OCI-LY3 (cell line): Measurements from ENCODE around the gene INTS1.

Experiments
- H2AFZ ChIP-seq: fragments of 200-600, 300-600 bp; shearing (Covaris generic); 2 replicates; pipeline ENCODE4 v1.6.0; 2014; ENCODE audit warnings: antibody characterized with exemption, low read depth, low read length
- H3K27ac ChIP-seq: fragments of 200-600, 300-600 bp; sonication (generic); 2 replicates; pipeline ENCODE4 v1.5.1; 2014; ENCODE audit warnings: mild to moderate bottlenecking, low read length, moderate library complexity, mixed read lengths
- H3K27me3 ChIP-seq: fragments of 200-600, 300-600 bp; sonication (generic); 2 replicates; pipeline ENCODE4 v1.6.1; 2014; ENCODE audit warnings: low read depth, low read length, mixed read lengths
- H3K36me3 ChIP-seq: fragments of 200-600, 300-600 bp; sonication (generic); replicated peaks from 2 replicates; pipeline ENCODE3; 2014; ENCODE audit warnings: low read depth, low read length, mixed read lengths
- H3K4me1 ChIP-seq: fragments of 300-600, 200-600 bp; sonication (generic); 2 replicates; pipeline ENCODE4 v1.6.1; 2014; ENCODE audit warnings: low read length, mixed read lengths
- H3K4me2 ChIP-seq: fragments of 200-600, 300-600 bp; sonication (generic); 2 replicates; pipeline ENCODE4 v1.6.1; 2014; ENCODE audit warnings: low read length, mixed read lengths
- H3K4me3 ChIP-seq: fragments of 300-600, 200-600 bp; sonication (generic); 2 replicates; pipeline ENCODE4 v1.5.1; 2014; ENCODE audit warnings: antibody characterized with exemption, mild to moderate bottlenecking, low read length, moderate library complexity
- H3K79me2 ChIP-seq: fragments of 300-600, 200-600 bp; shearing (Covaris generic); 2 replicates; pipeline ENCODE4 v1.6.1; 2014; ENCODE audit warnings: mild to moderate bottlenecking, low read length, mixed read lengths
- H3K9ac ChIP-seq: fragments of 300-600, 200-600 bp; shearing (Covaris generic); 2 replicates; pipeline ENCODE4 v1.6.0; 2014; ENCODE audit warnings: mild to moderate bottlenecking, low read length, moderate library complexity
- H3K9me3 ChIP-seq: fragments of 200-600, 300-600 bp; shearing (Covaris generic); 2 replicates; pipeline ENCODE4 v1.6.1; 2014; ENCODE audit warnings: low read length, mixed read lengths; ENCODE audit not compliant: insufficient read depth
- H4K20me1 ChIP-seq: fragments of 200-600, 300-600 bp; sonication (generic); 2 replicates; pipeline ENCODE4 v1.6.1; 2016; ENCODE audit warnings: low read length, mixed read lengths; ENCODE audit not compliant: insufficient read depth
- EZH2phosphoT487 ChIP-seq: fragments of 200-600 bp; shearing (Covaris generic); IDR thresholded peaks from 2 replicates; pipeline ENCODE4 v1.6.1; 2018; ENCODE audit warnings: antibody characterized with exemption, mixed run types, low read depth
- TF ChIP-seq, protein P1 (sequence below): fragments of 200-600, 300-600 bp; sonication (generic); IDR thresholded peaks from 2 replicates; pipeline ENCODE4 v1.5.1; 2014; ENCODE audit warnings: antibody characterized with exemption, low read length, low read depth

Gene INTS1

DNA sequence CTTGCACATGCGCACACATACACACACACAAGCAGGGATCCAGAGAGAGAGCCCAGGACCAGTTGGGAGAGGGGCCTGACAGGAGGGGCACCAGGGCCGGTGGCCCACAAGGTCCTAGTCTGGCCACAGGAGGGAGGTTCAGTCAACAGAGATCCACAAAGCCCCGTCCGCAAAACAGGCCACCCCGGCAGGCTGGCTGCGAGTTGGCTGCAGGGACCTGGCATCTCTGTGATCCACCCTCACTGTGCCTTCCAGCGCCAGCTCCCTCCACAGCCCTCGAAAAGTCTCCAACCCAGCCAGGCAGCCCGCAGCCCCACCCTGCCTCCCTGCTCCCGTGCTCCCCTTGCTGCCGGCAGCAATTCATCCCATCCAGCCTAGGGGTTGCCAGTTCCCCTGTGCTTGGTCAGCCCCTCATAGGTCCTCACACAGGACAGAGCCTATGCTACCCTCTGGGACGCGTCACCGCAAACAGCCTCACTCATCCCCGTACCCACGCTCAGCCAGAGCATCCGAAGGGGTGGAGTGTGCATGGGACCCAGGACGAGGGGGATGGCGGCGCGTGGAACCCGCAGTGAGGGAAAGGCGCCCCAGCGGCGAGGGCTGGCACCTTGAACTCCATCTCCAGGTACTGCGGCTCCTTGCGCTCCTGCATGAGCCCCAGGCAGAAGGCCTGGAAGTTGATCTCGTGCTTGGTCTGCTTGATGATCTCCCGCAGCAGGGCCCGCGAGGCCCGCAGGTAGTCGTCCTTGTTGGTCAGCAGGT lies 7.5 kb downstream of the INTS1 start:
- Histone ChIP-seq H2AFZ (no peak overlapping the region), H3K9ac (no peak overlapping the region), H3K9me3 (no peaks in the 10 kb centered on the region), H3K79me2 (peaks cover 4% of the 10 kb centered on the region; the same call in 1 of the 2 replicates), H3K4me2 (no peak overlapping the region), H3K4me1 (no peaks in the 10 kb centered on the region), H3K27me3 (no peaks in the 10 kb centered on the region), H4K20me1 (no peaks in the 10 kb centered on the region), H3K4me3 (no peak overlapping the region), H3K27ac (no peak overlapping the region), H3K36me3 (no peaks in the 10 kb centered on the region)
- TF ChIP-seq, protein P1, sequence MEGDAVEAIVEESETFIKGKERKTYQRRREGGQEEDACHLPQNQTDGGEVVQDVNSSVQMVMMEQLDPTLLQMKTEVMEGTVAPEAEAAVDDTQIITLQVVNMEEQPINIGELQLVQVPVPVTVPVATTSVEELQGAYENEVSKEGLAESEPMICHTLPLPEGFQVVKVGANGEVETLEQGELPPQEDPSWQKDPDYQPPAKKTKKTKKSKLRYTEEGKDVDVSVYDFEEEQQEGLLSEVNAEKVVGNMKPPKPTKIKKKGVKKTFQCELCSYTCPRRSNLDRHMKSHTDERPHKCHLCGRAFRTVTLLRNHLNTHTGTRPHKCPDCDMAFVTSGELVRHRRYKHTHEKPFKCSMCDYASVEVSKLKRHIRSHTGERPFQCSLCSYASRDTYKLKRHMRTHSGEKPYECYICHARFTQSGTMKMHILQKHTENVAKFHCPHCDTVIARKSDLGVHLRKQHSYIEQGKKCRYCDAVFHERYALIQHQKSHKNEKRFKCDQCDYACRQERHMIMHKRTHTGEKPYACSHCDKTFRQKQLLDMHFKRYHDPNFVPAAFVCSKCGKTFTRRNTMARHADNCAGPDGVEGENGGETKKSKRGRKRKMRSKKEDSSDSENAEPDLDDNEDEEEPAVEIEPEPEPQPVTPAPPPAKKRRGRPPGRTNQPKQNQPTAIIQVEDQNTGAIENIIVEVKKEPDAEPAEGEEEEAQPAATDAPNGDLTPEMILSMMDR: no peak
- no peak for TF ChIP-seq EZH2phosphoT487

DNA sequence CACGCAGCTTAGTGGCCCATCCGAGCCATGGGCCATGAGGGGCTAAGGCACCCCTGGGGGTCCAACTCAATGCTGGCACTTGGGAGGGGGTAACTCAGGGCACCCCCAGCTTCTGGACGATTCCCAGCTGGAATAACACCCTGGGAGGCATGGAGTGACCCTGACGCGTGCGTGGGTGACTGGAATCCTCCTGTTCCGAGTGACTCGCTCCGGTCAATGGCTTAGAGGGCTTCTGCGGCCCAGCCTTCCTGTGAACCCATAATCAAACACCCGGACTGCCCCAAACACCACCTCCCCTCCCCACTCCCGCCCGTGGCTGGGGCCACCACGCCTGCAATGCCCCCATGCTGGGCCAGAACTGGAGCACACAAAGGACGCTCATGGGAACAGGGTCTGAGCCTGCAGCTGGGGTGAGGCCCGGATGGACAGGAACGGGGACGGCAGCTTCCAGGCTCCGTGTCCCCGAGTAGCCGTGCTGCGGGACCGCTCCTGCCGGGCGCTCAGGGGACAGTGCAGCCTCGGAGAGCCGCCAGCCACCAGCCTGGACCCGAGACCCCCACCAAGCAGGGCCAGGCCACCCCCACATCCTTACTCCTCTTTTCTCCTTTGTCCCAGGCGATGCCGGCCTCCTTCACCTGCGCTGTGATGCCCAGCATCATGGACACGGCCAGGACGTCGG lies 8.5 kb downstream of the INTS1 start:
- Histone ChIP-seq H3K27ac (no peak overlapping the region), H3K9me3 (no peaks in the 10 kb centered on the region), H3K27me3 (no peaks in the 10 kb centered on the region), H3K4me2 (no peak overlapping the region), H3K4me1 (no peaks in the 10 kb centered on the region), H3K79me2 (no peaks in the 10 kb centered on the region), H2AFZ (no peak overlapping the region), H3K9ac (no peak overlapping the region), H3K36me3 (no peaks in the 10 kb centered on the region), H3K4me3 (no peak overlapping the region), H4K20me1 (no peaks in the 10 kb centered on the region)
- TF ChIP-seq EZH2phosphoT487: no peak
- TF ChIP-seq, protein P1: no peak

DNA sequence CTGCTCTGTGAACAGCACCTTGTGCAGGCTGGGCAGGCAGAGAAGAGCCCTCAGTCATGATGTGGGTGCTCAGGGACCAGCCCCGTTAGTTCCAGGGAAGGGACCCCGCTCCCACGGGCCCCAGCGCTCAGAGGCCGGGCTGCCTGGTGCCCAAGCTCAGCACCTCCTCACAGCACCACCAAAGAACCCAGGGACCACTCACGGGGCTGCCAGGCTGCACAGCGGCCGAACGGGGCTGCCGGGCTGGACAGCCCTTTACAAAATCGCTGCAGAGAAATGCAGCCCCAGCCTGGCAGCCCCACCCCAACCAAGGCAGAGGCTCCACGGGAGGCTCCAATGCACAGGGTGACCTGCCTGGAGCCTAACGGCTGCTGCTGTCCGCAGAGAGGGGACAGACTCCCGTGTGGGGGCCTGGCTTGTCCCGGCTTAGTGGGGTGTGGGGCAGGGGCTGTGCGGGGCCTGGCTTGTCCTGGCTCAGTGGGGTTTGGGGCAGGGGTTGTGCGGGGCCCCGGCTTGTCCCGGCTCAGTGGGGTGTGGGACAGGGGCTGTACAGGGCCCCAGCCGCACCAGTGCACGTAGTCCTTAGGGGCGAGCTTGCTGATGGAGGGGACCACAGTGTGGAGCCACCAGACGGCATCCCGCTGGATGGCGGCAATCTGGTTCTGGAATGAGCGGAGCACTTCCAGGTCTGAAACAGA lies 9.2 kb downstream of the INTS1 start:
- H3K27ac ChIP-seq: no peak overlapping the region
- H3K9ac ChIP-seq: no peak overlapping the region
- TF ChIP-seq, protein P1: no peak
- no peak for TF ChIP-seq EZH2phosphoT487
- no peak overlapping the region for H3K4me2 ChIP-seq
- H3K4me3 ChIP-seq: no peak overlapping the region
- H3K79me2 ChIP-seq: no peaks in the 10 kb centered on the region
- H3K27me3 ChIP-seq: no peaks in the 10 kb centered on the region
- H2AFZ ChIP-seq: no peak overlapping the region
- no peaks in the 10 kb centered on the region for H4K20me1 ChIP-seq
- H3K4me1 ChIP-seq: no peaks in the 10 kb centered on the region
- H3K36me3 ChIP-seq: no peaks in the 10 kb centered on the region
- H3K9me3 ChIP-seq: no peaks in the 10 kb centered on the region

DNA sequence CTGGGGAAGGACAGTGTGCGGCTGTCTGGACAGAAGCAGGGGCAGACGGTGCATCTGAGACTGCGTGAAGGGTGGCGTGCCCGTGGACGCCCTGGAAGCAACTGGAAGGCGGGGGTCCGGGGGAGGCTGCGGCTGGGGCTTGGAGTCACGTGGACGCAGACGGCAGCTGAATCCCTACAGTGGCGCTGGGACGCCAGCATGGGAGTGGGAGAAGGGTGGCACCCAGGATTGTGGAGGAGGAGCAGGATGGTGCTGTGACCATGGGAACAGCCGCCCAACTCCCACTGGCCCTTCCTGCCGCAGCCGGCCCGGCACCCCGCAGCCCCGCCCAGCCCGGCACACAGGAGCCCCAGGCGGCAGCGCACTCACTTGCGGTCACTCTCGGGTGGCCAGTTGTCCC lies 9.7 kb downstream of the INTS1 start:
- Histone ChIP-seq H3K27ac (no peak overlapping the region), H4K20me1 (no peaks in the 10 kb centered on the region), H3K9me3 (no peaks in the 10 kb centered on the region), H3K4me3 (no peak overlapping the region), H2AFZ (no peak overlapping the region), H3K4me2 (no peak overlapping the region), H3K36me3 (no peaks in the 10 kb centered on the region), H3K27me3 (no peaks in the 10 kb centered on the region), H3K9ac (no peak overlapping the region), H3K79me2 (no peaks in the 10 kb centered on the region), H3K4me1 (no peaks in the 10 kb centered on the region)
- TF ChIP-seq EZH2phosphoT487: no peak
- TF ChIP-seq, protein P1: no peak
